Endothelial cell of umbilical vein (primary cell): Measurements from ENCODE around the gene CHCHD4. TPM values are rescaled to one million over a fixed set of nuclear protein-coding genes. Genes with fewer than 3 reads are reported as not detected.

Experiments
- BruUV-seq: library from RNA; stranded (reverse); fragments of 400-500 nt; replicated peaks from 2 replicates; lab custom pipeline; 2021; lab: Mats Ljungman, UMichigan
- CTCF ChIA-PET: fragments of 300-600, 350-600 bp; sonication (Branson Sonifier 250); formaldehyde crosslinking; loops from one replicate; lab custom pipeline; 2021; ENCODE audit warnings: antibody characterized with exemption, inconsistent platforms; lab: Charles Lee
- POLR2A ChIA-PET: fragments of 300-600, 350-600 bp; sonication (Branson Sonifier 250); formaldehyde crosslinking; loops from one replicate; lab custom pipeline; 2021; ENCODE audit warnings: antibody characterized with exemption, inconsistent platforms; lab: Charles Lee
- DNase-seq: peaks from one replicate; pipeline ENCODE4 v3.0.0-alpha.2; 2011; ENCODE audit warnings: low read depth, low spot score
- FAIRE-seq: peaks from 2 replicates; lab custom pipeline; 2011; peaks lifted over from hg19 to GRCh38; lab: Jason Lieb, UNC
- H2AFZ ChIP-seq: 2 replicates; pipeline ENCODE4 v1.6.0; 2012; ENCODE audit warnings: low read depth, low read length, control low read depth, inconsistent platforms
- H3K27ac ChIP-seq: 2 replicates; pipeline ENCODE4 v1.5.1; 2011; ENCODE audit warnings: low read depth, mild to moderate bottlenecking, control low read depth, low read length, moderate library complexity; ENCODE audit not compliant: insufficient read depth
- H3K27me3 ChIP-seq, 2 experiments: 2 replicates each; pipeline versions ENCODE4 v1.6.0 to v1.6.1; 2011; ENCODE audit warnings: low read length in 2 of 2, mixed read lengths in 1 of 2; ENCODE audit not compliant: control insufficient read depth in 2 of 2, insufficient read depth in 2 of 2
- H3K36me3 ChIP-seq, 2 experiments: 2 replicates in 1 of 2; 3 replicates in 1 of 2; pipeline ENCODE4 v1.5.1; 2011; ENCODE audit warnings: low read length in 2 of 2, mild to moderate bottlenecking in 1 of 2, moderate library complexity in 1 of 2; ENCODE audit not compliant: control insufficient read depth in 2 of 2, insufficient read depth in 2 of 2; ENCODE audit errors: extremely low read depth in 1 of 2
- H3K4me1 ChIP-seq: 3 replicates; pipeline ENCODE4 v1.5.1; 2011; ENCODE audit warnings: mild to moderate bottlenecking, low read length; ENCODE audit not compliant: control insufficient read depth, insufficient read depth; ENCODE audit errors: extremely low read depth
- H3K4me2 ChIP-seq: 2 replicates; pipeline ENCODE4 v1.6.1; 2011; ENCODE audit warnings: low read length, control low read depth, mixed read lengths; ENCODE audit not compliant: insufficient read depth
- H3K4me3 ChIP-seq, 3 experiments: fragments of 200-600 bp in 1 of 3; sonication (generic), shearing (Covaris generic) in 1 of 3; replicated peaks in 1 of 3; 2 replicates each; pipeline ENCODE4 v1.5.1; 2011 to 2016; ENCODE audit warnings: control low read depth in 3 of 3, low read length in 3 of 3, mild to moderate bottlenecking in 2 of 3, inconsistent platforms in 1 of 3, low read depth in 1 of 3, moderate library complexity in 1 of 3; ENCODE audit not compliant: insufficient read depth in 1 of 3
- H3K79me2 ChIP-seq: 2 replicates; pipeline ENCODE4 v1.6.0; 2012; ENCODE audit warnings: low read length, inconsistent platforms; ENCODE audit not compliant: control insufficient read depth, insufficient read depth
- H3K9ac ChIP-seq: replicated peaks from 2 replicates; pipeline ENCODE3; 2011; ENCODE audit warnings: low read length, control low read depth; ENCODE audit not compliant: insufficient read depth; ENCODE audit errors: extremely low read depth
- H3K9me1 ChIP-seq: replicated peaks from 3 replicates; pipeline ENCODE4 v1.6.0; 2011; ENCODE audit warnings: mild to moderate bottlenecking, low read length; ENCODE audit not compliant: control insufficient read depth, insufficient read depth; ENCODE audit errors: extremely low read depth
- H3K9me3 ChIP-seq: replicated peaks from 2 replicates; pipeline ENCODE4 v1.5.1; 2012; ENCODE audit warnings: low read length, inconsistent platforms; ENCODE audit not compliant: control insufficient read depth, insufficient read depth
- H4K20me1 ChIP-seq: replicated peaks from 2 replicates; pipeline ENCODE3; 2011; ENCODE audit warnings: mild to moderate bottlenecking, low read length; ENCODE audit not compliant: control insufficient read depth, insufficient read depth; ENCODE audit errors: extremely low read depth
- EZH2 ChIP-seq: IDR thresholded peaks from 2 replicates; pipeline ENCODE4 v1.6.1; 2012; ENCODE audit warnings: borderline replicate concordance, low read depth, mild to moderate bottlenecking, moderate library complexity, low read length, inconsistent platforms; ENCODE audit not compliant: severe bottlenecking
- FOS ChIP-seq: IDR thresholded peaks from 2 replicates; pipeline ENCODE4 v1.6.1; 2011; ENCODE audit warnings: mild to moderate bottlenecking, low read length, moderate library complexity, borderline replicate concordance; ENCODE audit not compliant: insufficient read depth
- GATA2 ChIP-seq: IDR thresholded peaks from 2 replicates; pipeline ENCODE4 v1.7.0; 2011; ENCODE audit warnings: low read depth, mild to moderate bottlenecking, moderate library complexity, mixed read lengths, low read length; ENCODE audit not compliant: insufficient read length, insufficient read depth
- JUN ChIP-seq: IDR thresholded peaks from 2 replicates; pipeline ENCODE4 v1.6.1; 2011; ENCODE audit warnings: borderline replicate concordance, low read depth; ENCODE audit not compliant: insufficient read length, insufficient read depth
- MAX ChIP-seq: IDR thresholded peaks from 2 replicates; pipeline ENCODE4 v1.6.1; 2011; ENCODE audit not compliant: insufficient read depth, insufficient read length
- MYC ChIP-seq: IDR thresholded peaks from one replicate; pipeline ENCODE4 v1.6.1; 2011; ENCODE audit warnings: mild to moderate bottlenecking, low read depth, low read length
- POLR2A ChIP-seq: IDR thresholded peaks from 2 replicates; pipeline ENCODE4 v1.6.1; 2012; ENCODE audit warnings: low read depth, mild to moderate bottlenecking, control low read depth, low read length
- POLR2AphosphoS5 ChIP-seq: IDR thresholded peaks from 2 replicates; pipeline ENCODE4 v1.6.1; 2012; ENCODE audit warnings: low read depth, mild to moderate bottlenecking, control low read depth, low read length, moderate library complexity; ENCODE audit not compliant: insufficient read depth
- dilution Hi-C: fragments of 300-500 bp; cut with MboI; formaldehyde crosslinking; loops from one replicate; pipeline ENCODE4 v1.15.0; 2019; ENCODE audit warnings: low sequenced_read_pairs; ENCODE audit not compliant: extremely low pct_ligation_motif_present
- intact Hi-C: fragments of 100-400 bp; cut with micrococcal nuclease; formaldehyde crosslinking; loops from one replicate; pipeline ENCODE4 v1.10.0; 2022
- polyA plus RNA-seq, 4 experiments: library from polyadenylated mRNA; depleted of rRNA in 3 of 4; stranded (reverse) in 3 of 4; unstranded in 1 of 4; fragments of >200 nt; gene quantifications; 2 replicates each; pipeline versions ENCODE4 v1.2.1 to v1.2.3, GENCODE V29; 2011 to 2012; ENCODE audit warnings: missing spikeins in 1 of 4
- total RNA-seq: library from RNA; stranded (reverse); gene quantifications from 2 replicates; pipeline ENCODE4 v1.2.3, GENCODE V29; 2021
- TF ChIP-seq, protein P1 (sequence below), 2 donors: IDR thresholded peaks; 1 replicate in 1 of 2; 2 replicates in 1 of 2; pipeline ENCODE4 v1.5.1; 2011; ENCODE audit warnings: low read length in 2 of 2, mild to moderate bottlenecking in 2 of 2, moderate library complexity in 2 of 2, control low read depth in 1 of 2, inconsistent platforms in 1 of 2, low read depth in 1 of 2; ENCODE audit not compliant: insufficient read depth in 1 of 2; ENCODE audit errors: extremely low read depth in 1 of 2

Gene CHCHD4
- total and polyA plus RNA-seq, 2 donors (not counting 3 experiments of a cell fraction or from before 2014, with no cell fraction given), result 8.5 to 13.6 TPM

GRCh38 chr3:14150078-14150477 lies 25.4 kb upstream of the CHCHD4 start:
- BruUV-seq, result no TSS peak
- Histone ChIP-seq H3K79me2 (no peaks in the 10 kb centered on the region), H3K4me2 (no peak overlapping the region), H3K9me3 (no peaks in the 10 kb centered on the region), H3K36me3 (peaks cover 2 to 12% of the 10 kb centered on the region in 2 experiments), H3K27me3 (no peaks in the 10 kb centered on the region), H3K9ac (no peak overlapping the region), H3K9me1 (no peaks in the 10 kb centered on the region), H3K4me1 (peaks cover 11% of the 10 kb centered on the region), H3K27ac (no peak overlapping the region), H3K4me3 (no peak overlapping the region), H4K20me1 (no peaks in the 10 kb centered on the region), H2AFZ (no peak overlapping the region)
- FAIRE-seq (no peak), DNase-seq (no peak)
- intact Hi-C loops (no loop called here), dilution Hi-C loops (no loop called here)
- ChIA-PET CTCF (no interaction called here), POLR2A (interaction anchor here (0.6 kb wide), 1 partner anchor 791 kb away, joined by 3 read pairs; no protein-coding TSS in a partner anchor)
- TF ChIP-seq GATA2 (no peak), MYC (no peak), JUN (no peak), FOS (no peak), EZH2 (no peak), POLR2AphosphoS5 (no peak), POLR2A (no peak), MAX (no peak)
- TF ChIP-seq, protein P1, sequence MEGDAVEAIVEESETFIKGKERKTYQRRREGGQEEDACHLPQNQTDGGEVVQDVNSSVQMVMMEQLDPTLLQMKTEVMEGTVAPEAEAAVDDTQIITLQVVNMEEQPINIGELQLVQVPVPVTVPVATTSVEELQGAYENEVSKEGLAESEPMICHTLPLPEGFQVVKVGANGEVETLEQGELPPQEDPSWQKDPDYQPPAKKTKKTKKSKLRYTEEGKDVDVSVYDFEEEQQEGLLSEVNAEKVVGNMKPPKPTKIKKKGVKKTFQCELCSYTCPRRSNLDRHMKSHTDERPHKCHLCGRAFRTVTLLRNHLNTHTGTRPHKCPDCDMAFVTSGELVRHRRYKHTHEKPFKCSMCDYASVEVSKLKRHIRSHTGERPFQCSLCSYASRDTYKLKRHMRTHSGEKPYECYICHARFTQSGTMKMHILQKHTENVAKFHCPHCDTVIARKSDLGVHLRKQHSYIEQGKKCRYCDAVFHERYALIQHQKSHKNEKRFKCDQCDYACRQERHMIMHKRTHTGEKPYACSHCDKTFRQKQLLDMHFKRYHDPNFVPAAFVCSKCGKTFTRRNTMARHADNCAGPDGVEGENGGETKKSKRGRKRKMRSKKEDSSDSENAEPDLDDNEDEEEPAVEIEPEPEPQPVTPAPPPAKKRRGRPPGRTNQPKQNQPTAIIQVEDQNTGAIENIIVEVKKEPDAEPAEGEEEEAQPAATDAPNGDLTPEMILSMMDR (IDR thresholded peaks at IDR 0.05; ENCODE audit: extremely low read depth in 1 of 2, insufficient read depth in 1 of 2, low read depth in 1 of 2, low read length in 2 of 2), result no peak
